NCI-H446 treated with DMSO at 0.1 percent for 48 hours (cell line): ENCODE measurements around the gene DCTN4.

ENCODE experiments used
- DNase-seq: peaks from one replicate; lab custom pipeline; 2025; lab: John Stamatoyannopoulos, UW

DCTN4 gene

GRCh38 chr5:150738862-150739261, 20.0 kb downstream of the DCTN4 start:
- DNase-seq = no peak

- DNase-seq = no peak
Observed at GRCh38 chr5:150734579-150735384, 24.0 kb downstream of the DCTN4 start.

DNA sequence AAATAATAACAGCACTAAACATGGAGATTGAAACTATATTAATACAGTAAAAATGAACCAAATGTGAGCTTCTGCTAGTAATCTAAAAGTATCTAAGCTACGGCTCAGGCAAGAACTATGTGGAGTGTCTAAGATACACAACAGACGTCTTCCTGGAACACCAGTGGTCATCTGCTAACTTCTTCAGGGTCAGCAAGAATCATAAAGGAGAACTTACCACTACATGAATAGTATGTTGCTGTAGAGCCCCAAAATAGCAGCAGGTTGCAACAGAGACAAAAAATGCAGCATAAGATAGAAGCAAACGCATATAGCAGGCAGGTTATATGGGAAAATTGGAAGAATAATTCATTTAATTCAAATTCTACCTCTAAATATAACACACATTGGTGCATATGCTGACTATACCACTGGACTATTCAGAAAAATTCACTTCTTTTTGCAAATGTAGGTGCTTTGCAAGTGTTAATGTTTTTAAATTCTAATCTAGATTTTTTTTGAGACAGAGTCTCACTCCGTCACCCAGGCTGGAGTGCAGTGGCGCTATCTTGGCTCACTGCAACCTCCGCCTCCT, 27.1 kb downstream of the DCTN4 start:
- no peak for DNase-seq

DNA sequence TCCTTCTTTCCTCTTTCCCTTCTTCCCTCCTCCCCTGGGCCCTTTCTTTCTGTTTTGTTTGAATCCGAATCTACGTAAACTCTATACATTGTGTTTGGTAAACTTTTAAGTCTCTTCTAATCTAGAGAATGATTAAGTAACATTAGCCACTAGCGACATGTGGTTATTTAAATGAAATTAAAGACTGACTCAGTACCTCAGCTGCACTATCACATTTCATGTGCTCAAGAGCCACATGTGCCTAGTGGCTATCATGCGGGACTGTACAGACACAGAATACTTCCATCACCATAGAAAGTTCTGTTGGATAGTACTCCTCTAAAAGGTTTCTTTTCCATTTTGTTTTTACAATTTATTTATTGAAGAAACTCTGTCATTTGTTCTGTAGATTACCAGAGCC, 29.0 kb downstream of the DCTN4 start:
- no peak for DNase-seq

DNA sequence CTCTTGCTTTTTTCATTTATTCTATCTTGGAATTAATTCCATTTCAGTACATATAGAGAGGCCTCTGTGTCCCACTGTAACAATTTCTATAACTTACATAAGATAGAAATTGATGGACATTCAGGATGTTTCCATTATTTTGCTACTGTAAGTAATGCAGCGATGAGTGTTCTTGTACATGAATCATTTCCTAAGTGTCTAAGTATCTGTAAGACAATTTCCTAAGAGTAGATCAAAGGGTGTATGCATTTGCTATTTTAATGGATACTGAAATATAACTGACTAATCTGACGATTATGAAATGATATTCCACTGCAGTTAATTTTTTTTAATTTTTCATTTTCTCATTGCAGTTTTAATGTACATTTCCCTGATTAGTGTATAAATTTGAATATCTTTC, 35.0 kb downstream of the DCTN4 start:
- no peak for DNase-seq

DNA sequence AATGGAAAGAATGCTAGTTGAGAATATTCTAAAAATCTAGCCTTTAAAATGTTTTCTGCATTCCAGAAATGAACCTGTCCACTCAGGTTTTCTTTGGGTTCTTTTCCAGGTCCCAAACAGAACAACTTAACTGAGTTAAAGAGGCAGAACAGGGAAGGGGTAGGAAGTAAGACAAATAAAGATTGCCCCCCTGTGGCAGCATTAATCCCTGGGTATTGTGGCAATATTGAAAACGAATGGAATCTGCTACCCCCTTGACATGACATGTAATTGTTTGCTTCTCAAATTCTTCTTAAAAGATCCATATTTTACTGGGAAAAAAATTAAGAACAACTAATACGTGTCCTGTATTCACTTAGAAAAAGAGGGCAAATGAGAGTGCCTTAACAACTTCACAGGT, 48.7 kb downstream of the DCTN4 start:
- no peak for DNase-seq

GRCh38 chr5:150706776-150707390, 51.9 kb downstream of the DCTN4 start:
- no peak for DNase-seq

DNA sequence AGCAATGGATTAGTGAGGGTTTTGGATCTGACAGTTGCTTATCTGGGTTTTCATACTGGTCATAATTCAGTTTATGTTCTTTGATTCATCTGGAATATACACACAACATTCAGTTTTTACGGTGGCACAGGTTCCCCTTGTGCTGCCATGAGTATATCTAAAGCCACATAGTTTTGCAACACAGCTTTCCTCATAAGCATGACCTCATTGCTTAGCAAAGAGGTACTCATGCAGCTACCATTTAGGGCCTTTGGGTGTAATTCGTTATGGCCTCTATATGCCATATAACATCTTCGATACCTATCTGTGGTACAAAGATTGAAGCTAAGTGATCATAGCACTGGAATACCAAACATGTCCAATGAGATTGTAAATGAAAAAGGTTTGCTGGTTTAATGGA, 55.1 kb downstream of the DCTN4 start:
- no peak for DNase-seq

- peak; percentile 81 for DNase-seq
Observed at GRCh38 chr5:150700594-150701377, 58.0 kb downstream of the DCTN4 start, which contains the start of gene RBM22. TSS of gene RBM22 (minus strand) at chr5:150701062. CDS start at chr5:150700985, 77 bp downstream.

DNA sequence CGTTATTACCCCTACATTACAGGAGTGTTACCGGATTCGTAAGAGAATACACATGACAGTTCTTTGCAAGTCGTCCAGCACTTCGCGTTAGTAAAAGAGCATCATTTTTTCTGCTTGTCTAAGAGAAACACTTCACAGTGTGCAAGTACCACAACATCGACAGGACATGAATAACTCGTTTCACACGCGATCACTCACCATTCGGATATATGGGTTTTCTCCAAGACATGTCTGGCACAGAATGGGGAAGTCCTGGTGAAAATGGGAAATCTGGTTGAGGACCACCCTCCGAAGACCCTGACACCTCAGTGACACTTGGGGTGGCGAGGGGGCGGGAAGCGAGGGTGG, 58.6 kb downstream of the DCTN4 start:
- no peak for DNase-seq

- no peak for DNase-seq
Observed at GRCh38 chr5:150694612-150695011, 64.2 kb downstream of the DCTN4 start.

DNA sequence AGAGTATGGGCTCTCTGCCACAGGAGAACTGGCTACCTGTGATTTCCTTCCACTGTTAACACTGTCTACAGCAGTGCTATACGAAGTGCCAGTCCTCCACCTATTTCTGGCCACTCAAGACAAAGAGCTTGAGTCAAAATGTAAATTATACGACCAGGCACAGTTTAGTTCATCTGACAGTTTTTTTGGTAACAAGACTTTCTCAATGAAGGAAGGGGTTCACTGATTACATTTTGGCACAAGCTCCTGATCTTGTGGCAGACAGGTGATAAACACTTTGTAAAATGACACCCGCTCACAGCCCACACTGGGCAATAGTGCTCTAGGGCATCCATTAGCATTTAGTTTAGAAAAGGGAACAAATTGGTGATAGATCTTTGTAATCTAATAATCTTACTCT, 66.5 kb downstream of the DCTN4 start:
- no peak for DNase-seq

GRCh38 chr5:150690760-150691159, 68.1 kb downstream of the DCTN4 start:
- DNase-seq = no peak

DNA sequence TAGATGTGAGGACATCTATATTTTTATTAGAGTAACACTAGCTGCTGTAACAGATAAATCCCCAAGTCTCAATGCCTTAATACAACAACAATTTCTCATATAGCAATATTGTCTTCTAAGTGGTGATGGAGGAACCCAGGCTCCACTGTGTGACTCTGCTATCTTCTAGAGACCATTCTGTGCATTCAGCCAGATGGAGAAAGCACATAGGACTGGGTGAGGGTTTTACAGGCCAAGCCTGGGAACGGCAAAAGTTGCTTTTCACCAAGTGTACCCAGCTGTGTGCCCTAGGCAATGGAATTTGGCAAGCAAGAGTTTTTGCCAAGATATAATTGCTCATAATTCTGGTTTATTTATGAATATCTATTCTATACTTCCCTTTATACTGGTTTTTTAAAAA, 69.7 kb downstream of the DCTN4 start:
- DNase-seq = no peak

- DNase-seq = no peak
Observed at GRCh38 chr5:150676578-150676977, 82.2 kb downstream of the DCTN4 start.

DNA sequence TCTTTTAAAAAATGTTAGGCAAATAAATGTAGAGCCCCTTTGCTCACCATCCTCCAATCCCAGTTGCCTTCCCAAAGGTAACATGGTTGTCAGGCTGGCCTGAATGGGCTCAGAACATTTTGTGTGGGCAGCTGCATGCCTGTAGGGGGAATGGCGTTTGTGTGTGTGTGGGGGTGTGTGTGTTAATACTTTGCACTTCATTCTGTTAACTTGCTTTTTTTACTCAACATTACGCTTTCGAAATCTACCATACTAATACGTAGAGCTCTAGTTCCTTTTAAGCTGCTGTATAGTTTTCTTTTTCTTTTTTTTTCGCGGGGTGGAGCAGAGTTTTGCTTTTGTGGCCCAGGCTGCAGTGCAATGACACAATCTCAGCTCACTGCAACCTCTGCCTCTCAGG, 83.7 kb downstream of the DCTN4 start:
- DNase-seq = no peak

- no peak for DNase-seq
Observed at GRCh38 chr5:150674341-150674821, 84.4 kb downstream of the DCTN4 start.

GRCh38 chr5:150672884-150673275, 85.9 kb downstream of the DCTN4 start:
- DNase-seq = no peak

DNA sequence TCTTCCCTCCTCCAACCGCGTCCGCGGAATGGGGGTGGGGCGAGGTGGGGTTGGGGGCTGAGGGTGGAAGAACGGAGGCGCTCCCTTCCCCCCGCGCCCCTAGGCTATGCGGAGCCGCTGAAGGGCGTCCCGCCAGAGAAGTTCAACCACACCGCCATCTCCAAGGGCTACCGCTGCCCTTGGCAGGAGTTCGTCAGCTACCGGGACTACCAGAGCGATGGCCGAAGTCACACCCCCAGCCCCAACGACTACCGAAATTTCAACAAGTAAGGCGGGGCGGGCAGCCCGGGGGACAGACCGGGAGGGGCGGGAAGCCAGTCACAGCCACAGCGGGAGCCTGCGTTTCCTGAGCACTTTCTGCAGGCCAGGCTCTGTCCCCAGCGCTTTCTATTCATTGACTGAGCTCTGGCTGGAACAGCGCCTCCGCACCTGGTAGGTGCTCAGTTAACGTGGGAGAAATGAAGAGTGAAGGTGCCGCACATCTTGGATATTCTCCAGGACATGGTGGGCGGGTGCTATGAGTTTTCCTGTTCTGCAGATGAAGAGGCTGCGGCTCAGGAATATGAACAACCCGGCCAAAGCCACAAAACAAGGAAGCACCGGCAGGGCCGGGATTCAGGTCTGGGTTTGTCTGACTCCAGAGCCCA, 86.5 kb downstream of the DCTN4 start:
- DNase-seq = no peak

DNA sequence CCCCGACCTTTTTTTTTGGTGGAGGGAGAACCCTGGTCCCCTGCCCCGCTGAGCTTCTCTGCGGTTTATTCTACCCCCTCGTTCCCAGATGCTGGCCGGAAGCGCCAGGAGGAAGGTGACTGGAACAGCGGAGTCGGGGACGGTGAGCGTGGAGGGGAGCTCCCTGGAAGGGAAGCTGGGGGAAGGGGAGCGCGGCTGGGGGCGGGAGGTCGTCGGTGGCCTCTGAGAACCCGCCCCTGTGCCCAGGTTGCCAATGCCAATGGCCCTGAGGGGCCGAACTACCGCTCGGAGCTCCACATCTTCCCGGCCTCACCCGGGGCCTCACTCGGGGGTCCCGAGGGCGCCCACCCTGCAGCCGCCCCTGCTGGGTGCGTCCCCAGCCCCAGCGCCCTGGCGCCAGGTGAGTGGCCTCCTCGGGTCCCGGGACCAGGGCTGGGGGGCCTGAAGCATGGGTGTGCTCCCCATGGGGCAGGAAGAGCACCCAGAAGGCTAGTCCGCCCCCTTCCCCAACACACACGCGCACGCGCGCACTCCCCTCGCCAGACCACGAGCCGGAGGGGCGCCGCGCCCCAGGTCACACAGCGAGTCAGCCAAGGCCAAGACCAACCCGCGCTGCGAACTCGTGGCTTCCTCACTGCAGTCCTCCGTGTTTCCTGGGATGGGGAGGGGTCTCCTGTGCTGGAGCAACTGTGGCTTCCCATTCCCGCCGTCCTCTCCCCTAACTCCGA, 87.1 kb downstream of the DCTN4 start:
- DNase-seq = no peak

GRCh38 chr5:150670948-150671310, 87.9 kb downstream of the DCTN4 start:
- no peak for DNase-seq
